Measurements from ENCODE around the gene IGF1R.

Gene IGF1R

DNA sequence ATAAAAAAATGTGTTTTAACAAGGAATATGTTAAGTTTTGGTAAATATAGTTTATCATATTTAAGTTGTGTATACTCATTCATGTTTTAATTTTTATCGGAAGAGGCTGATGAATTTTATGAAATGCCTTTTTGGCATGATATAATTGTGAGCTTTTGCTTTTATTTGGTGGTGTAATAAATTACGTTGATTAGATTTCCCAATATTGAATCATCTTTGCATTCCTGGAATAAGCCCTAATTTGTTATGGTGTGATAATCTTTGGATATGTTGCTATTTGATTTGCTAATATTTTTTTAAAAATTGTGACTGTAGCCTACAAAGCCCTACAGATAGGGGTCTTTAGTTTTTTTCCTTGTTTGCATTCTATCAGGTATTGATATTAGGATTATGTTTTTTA, 107.4 kb downstream of the IGF1R start:
- in situ Hi-C loops (cut with HindIII; ENCODE audit: low pct_ligation_motif_present, low pct_unique_long_range_greater_than_20kb, low sequenced_read_pairs) = no loop called here
- DNase-seq = no peak

DNA sequence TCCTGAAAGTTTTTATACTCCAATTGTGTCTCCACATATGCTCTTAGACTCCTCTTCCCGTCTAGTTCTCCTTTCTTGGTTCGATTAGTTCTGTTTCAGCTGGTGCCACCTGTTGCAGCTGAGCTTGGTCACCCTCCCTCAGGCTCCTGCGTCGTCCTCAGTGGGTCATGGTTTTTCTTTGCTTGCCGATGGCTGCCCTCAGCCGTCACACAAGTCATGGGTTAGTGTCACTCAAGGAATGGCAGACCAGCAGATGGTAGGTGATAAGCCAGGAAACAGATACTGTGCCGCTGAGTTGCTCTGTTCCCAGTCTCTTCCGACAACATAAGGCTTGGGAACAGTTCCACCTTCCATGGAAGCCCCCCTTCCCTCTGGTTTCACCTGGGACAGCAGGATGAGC, 109.9 kb downstream of the IGF1R start:
- no peak for DNase-seq
- in situ Hi-C loops (cut with HindIII; ENCODE audit: low pct_ligation_motif_present, low pct_unique_long_range_greater_than_20kb, low sequenced_read_pairs) = no loop called here

DNA sequence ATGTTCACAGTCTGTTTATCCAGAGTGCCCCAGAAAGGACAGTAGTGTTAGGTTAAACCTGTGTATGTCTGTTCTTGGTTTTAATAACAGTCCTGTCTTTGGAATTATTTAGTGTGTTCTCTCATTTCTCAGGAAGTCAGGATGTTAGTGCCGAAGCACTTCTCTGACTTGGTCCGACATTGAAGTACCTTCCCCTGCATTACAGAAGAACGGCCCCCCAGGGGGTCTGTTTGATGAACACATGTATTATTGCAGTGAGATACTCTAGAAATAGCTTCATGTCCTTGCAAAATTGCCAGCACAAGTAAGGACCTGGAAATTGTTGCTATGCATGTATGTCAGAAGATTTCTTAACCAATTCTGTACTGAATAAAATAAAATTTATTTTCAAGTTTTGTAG, 110.9 kb downstream of the IGF1R start:
- DNase-seq = no peak
- in situ Hi-C loops (cut with HindIII; ENCODE audit: low pct_ligation_motif_present, low pct_unique_long_range_greater_than_20kb, low sequenced_read_pairs) = no loop called here

DNA sequence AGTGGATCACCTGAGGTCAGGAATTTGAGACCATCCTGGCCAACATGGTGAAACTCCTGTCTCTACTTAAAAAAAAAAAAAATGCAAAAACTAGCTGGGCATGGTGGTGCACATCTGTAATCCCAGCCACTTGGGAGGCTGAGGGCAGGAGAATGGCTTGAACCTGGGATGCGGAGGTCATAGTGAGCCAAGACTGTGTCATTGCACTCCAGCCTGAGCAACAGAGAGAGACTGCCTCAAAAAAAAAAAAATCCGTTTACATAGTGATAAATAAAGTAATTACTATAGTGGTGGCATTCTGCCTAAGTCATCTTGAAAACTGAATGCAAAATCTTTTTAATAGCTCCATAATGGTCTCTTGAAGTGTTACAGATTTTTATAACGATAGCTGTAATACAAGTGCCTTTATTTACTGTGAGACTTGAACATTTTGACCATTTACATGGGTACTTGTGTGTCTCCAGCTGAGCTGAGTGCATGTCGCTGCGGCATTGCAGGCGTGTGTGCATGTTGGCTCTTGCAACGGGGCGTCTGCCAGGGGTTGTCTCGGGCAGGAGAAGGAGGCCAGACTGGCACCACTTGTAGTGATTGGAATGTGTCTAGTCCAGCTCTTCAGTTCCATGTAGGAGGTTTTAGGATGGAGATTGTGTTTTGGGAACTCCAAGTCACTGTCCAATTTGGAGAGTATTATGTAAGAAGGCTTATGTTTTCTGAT, 111.9 kb downstream of the IGF1R start:
- DNase-seq = no peak
- in situ Hi-C loops (cut with HindIII; ENCODE audit: low pct_ligation_motif_present, low pct_unique_long_range_greater_than_20kb, low sequenced_read_pairs) = no loop called here

DNA sequence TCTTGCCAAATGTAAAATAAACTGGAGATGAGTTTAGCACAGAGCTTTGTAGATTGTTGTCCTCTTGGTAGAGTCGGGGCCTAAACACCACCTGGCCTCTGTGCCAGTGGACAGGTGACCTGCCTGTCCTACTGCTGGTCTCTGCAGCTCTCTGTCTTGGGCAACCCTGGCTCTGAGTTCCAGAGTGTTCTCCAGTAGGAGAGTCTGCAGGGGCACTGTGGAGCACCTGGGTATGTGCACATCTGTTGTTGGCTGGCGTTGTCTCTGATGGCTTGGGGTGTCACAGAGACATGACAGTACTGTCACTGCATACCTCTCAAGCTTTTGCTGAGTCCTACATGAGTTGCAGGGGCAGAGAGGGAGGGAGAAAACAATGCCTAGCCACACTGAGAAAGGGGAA, 112.6 kb downstream of the IGF1R start:
- in situ Hi-C loops (cut with HindIII; ENCODE audit: low pct_ligation_motif_present, low pct_unique_long_range_greater_than_20kb, low sequenced_read_pairs) = no loop called here
- no peak for DNase-seq

DNA sequence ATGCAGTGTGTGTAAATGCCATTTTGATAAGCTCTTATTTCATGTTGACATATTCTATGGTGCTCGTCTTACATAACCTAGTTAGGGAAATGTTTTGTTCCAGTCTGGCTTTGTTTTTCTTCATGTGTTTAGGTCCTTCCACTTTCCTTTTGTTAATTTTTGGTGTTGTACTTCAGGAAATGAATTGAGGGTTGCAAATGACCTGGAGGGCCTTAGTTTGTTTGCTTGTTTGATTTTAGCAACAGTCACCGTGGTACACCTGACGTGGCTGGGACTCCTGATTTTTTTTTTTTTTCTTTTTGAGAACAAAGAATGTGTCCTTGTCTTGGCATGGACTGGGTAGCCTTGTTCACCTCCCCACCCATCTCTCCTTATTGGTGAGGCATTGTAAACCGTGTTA, 114.8 kb downstream of the IGF1R start:
- in situ Hi-C loops (cut with HindIII; ENCODE audit: low pct_ligation_motif_present, low pct_unique_long_range_greater_than_20kb, low sequenced_read_pairs) = no loop called here
- DNase-seq = no peak

DNA sequence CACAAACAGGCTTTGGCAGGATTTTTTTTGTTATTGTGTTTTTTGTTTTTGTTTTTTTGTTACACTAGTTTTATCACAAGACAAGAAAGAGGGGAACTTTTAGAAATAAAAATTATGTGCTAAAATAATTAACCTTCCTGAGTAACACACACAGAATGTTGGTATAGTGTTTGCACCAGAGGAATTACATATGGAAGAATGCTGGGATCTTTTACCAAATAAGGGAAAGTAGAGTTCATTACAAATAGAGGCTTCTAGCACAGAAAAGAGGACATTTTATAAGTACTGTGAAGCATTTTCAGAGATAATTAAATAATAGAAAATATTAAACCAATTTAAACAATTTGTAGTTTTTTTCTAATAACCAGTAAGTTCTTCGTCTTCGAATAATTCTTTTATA, 116.0 kb downstream of the IGF1R start:
- in situ Hi-C loops (cut with HindIII; ENCODE audit: low pct_ligation_motif_present, low pct_unique_long_range_greater_than_20kb, low sequenced_read_pairs) = no loop called here
- no peak for DNase-seq

DNA sequence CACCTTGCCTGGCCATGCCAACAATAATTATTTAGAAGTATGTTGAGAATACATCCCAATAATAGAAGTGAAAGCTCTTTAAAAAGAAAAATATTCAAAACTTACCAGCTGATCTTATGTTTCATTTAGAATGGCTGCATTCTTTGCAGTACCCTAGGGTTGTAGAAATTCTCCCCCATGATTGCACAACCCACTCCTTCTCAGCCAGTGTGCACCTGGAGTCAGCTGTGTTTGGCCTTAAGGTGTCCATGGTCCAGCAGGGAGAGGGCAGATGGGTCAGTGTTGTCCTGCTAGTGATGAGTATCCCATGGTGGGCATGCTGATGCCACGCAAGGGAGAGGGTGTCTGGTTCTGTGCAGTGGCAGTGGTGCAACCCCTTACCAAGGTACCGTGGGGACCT, 117.3 kb downstream of the IGF1R start:
- in situ Hi-C loops (cut with HindIII; ENCODE audit: low pct_ligation_motif_present, low pct_unique_long_range_greater_than_20kb, low sequenced_read_pairs) = no loop called here

DNA sequence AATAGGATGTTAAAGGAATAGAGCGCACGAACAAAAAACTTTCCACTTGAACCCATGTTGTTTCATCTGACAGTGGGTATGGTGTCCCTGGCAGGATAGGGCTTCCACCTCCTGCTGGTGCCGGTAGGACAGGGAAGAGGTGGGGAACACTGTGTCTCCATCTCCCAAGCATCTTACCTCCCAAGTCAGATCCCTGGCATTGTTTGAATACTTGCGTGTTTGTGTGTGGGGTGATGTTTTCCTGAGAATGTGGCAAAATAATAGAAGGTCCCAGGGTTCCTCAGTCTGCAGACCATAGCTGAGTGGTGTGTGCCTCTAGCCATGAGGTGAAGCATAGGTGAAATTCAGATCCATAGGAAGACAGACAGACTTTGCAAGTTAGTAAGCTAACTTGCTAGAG, 119.4 kb downstream of the IGF1R start:
- in situ Hi-C loops (cut with HindIII; ENCODE audit: low pct_ligation_motif_present, low pct_unique_long_range_greater_than_20kb, low sequenced_read_pairs) = no loop called here
- no peak for DNase-seq

More for the DNA sequence above, 117.3 kb downstream of the IGF1R start:
- DNase-seq = no peak

DNA sequence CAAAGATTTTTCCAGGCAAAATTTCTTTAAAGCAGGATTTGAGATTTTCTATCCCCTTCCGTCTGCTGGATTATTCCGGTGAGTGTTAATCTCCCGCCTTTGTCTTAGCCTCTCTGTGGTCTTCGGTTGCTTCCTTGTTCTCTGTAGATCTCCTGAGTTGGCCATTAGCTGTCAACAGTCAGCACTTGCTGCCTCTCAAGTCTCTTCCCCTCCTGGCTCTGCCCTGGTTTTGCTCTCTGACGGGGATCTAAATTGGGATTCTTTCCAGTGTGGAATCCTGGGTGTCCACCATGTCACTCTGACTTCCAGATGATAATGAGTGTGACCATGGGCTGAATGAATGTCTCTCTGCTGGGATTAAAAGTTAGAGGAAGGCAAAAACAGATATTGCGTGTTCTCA, 121.5 kb downstream of the IGF1R start:
- in situ Hi-C loops (cut with HindIII; ENCODE audit: low pct_ligation_motif_present, low pct_unique_long_range_greater_than_20kb, low sequenced_read_pairs) = no loop called here
- DNase-seq = no peak

DNA sequence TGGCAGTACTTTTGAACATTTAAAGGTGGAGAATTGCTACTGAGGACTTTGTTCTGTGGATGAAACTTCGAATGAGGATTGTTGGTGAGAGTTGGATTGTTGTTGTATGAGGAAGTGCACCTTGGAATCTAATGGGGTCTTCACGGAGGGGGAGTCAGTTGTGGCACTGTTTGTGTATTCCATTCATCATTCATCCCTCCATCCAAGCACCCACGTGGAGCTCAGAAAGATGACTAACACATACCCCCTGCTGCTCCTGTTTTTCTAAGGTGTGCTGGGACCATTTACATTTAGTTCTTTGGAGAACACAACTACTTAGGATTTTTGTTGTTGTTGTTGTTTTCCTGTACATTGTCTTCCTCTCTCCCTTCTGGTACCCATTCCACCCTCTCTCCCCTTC, 122.6 kb downstream of the IGF1R start:
- in situ Hi-C loops (cut with HindIII; ENCODE audit: low pct_ligation_motif_present, low pct_unique_long_range_greater_than_20kb, low sequenced_read_pairs) = no loop called here

DNA sequence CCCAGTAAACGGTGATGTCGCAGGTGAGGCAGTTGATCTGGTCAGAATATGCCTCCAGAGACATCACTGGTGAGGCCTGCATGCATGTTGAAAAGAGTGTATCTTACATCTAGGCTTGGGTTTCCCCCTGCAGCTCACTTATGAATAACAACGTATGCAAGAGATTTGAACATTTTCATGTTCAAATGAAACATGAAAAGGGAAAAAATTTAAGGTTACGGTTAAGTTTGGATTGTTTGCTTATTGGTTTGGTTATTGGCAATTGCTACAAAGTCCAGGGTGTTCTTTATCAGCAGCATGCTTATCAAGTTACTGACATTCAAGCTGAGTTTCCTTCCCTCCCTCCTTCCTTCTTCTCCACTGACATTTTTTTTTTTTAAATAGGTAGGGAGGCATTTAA, 123.2 kb downstream of the IGF1R start:
- in situ Hi-C loops (cut with HindIII; ENCODE audit: low pct_ligation_motif_present, low pct_unique_long_range_greater_than_20kb, low sequenced_read_pairs) = no loop called here
- no peak for DNase-seq

More for the DNA sequence above, 122.6 kb downstream of the IGF1R start:
- DNase-seq = no peak

DNA sequence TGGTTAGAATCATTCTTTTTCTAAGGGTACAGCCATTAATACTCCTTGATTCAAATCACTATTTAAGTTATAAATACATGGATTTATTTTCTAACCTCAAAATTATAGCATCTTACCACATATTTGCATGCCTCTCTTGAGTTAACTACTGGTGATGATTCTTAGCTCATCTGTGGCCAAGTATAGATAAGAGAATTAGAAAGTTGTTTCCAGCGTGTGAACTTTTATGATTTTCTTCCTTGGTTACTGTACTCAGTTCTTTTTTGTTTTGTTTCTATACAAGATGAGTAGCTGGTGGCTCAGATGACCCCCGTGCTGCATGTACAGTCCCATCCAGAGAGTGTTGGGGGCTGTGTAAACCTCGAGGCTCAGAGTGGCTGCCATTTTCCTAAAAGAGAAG, 124.6 kb downstream of the IGF1R start:
- no peak for DNase-seq
- in situ Hi-C loops (cut with HindIII; ENCODE audit: low pct_ligation_motif_present, low pct_unique_long_range_greater_than_20kb, low sequenced_read_pairs) = no loop called here

DNA sequence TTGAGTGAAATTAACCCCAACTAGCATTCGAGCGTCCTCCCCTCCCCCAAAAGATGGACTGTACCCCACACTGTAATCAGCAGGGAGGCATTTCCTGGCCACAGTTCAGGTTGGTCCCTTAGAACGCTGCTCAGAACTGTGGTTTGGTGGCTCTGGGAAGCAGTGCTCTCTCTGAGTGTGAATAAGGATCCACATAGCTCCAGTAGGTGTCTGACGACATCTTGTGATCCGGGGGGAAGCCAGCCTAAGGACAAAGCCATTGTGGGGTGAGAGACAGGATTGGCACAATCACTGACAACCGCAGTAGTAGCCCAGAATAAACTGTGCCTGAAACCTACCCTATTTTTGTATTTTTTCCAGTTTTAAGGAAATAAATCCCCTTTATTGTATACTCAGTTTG, 125.3 kb downstream of the IGF1R start:
- DNase-seq = no peak
- in situ Hi-C loops (cut with HindIII; ENCODE audit: low pct_ligation_motif_present, low pct_unique_long_range_greater_than_20kb, low sequenced_read_pairs) = no loop called here

DNA sequence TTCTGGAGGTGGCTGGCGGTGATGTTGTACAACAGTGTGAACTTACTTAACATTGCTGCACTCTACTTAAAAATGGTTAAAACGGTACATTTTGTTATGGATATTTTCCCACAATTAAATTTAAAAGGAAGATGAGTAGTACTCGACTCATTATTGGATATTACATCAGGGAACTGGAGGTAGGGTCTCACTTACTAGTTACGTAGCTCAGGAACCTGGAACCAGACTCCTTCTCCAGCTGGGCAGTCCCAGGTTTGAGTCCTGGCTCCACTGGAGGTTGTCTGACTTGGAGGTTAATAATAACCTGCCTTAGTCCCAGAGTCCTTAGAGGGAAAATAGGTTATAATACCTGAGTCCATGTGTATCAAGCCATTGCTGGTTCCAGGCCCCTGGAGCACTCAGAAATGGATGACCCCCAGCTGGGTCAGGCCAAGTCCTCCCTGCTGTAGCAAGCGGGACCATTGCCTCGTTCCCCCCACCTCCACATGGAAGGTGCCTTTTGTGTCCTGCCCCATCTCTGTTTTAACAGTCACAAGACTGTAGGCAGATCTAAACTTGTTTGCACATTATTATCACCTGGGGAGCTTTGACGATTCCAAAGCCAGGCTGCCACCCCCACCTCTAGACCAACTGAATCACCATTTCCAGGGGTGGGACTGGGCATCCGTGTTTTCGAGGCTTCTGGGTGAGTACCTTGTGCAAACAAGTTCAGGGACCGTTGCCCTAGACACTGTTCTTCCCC, 126.6 kb downstream of the IGF1R start:
- in situ Hi-C loops (cut with HindIII; ENCODE audit: low pct_ligation_motif_present, low pct_unique_long_range_greater_than_20kb, low sequenced_read_pairs) = no loop called here
- no peak for DNase-seq

DNA sequence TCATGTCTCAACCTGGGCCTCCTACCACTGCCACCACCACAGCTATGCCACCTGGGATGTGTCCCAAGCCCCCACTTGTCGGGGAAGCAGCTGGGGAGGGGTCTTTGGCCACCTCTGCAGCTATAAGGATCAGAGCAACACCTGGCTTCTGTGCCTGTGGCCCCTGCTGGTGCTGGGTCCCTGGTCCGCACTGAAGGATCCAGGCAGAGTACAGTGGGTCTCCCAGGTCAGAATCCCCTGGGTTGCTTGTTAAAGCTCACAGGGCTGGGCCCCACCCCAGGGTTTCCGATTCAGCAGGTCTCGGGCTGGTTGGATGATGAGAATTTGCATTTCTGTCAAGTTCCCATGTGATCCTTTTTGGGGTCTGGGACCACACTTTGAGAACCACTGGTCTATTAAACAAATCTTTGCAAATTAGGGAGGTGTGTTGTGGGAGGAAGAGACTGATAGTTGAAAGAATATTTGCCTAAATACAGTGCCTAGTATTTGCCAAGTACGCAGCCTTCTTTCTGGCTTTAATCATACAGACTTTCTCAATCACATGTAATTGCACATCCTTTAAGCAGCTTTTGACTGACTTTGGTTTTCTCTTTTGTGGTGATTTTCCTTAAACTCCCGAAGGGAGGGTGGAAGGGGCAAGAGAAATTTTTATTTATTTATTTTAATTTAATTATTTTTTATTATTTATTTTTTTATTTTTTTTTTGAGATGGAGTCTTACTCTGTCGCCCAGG, 127.3 kb downstream of the IGF1R start:
- no peak for DNase-seq
- in situ Hi-C loops (cut with HindIII; ENCODE audit: low pct_ligation_motif_present, low pct_unique_long_range_greater_than_20kb, low sequenced_read_pairs) = no loop called here

DNA sequence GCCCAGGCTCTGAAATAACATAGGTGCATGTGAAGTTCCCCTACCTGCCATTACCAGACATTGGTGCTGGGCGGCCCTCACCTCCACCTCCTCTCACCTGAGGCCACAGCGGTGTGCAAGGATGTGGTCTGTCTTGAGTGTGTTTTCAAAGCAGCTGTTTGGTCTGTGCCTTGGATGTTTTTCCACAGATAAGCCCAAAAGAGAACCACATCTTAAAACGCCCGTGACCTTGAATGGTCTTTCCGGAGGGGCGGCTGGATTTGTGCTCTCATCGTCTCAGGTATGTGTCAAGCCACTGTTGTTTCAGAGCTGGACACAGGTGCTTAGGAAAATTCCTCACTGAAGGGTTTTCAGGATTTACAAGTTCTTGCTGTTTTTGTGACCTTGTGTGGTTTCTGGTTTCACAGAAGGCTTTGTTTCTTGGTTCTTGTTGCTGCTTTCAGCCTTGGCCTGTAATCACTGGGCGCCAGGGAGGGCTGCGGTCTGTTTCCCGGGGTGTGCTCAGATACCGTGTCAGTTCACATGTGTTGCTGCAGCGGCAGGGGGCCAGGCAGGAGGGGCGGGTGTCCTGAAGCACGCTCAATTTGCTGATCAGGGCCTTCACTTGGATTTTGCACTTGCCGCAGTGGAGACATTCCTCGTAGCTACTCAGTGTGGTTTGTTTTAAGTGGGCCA, 128.4 kb downstream of the IGF1R start:
- in situ Hi-C loops (cut with HindIII; ENCODE audit: low pct_ligation_motif_present, low pct_unique_long_range_greater_than_20kb, low sequenced_read_pairs) = no loop called here
- peak; percentile 88 for DNase-seq

DNA sequence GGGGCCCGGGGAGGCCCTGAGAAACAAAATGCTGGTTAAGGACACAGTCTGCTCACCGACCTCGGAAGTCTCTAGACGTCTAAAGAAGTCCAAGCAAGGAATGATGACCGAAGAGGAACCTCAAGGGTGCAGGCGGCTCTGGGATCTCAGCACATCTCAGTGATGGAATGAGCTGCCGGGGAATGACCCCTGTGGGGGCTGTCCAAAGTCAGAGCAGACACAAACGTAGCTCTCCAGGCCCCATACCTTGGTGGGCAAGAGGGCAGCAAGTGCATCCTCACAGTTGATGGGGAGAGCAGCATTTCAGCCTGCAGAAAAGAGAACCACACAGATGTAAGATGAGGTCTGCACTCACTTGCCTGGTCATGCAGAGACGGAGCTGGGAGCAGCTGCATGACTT, 129.1 kb downstream of the IGF1R start:
- no peak for DNase-seq
- in situ Hi-C loops (cut with HindIII; ENCODE audit: low pct_ligation_motif_present, low pct_unique_long_range_greater_than_20kb, low sequenced_read_pairs) = no loop called here

DNA sequence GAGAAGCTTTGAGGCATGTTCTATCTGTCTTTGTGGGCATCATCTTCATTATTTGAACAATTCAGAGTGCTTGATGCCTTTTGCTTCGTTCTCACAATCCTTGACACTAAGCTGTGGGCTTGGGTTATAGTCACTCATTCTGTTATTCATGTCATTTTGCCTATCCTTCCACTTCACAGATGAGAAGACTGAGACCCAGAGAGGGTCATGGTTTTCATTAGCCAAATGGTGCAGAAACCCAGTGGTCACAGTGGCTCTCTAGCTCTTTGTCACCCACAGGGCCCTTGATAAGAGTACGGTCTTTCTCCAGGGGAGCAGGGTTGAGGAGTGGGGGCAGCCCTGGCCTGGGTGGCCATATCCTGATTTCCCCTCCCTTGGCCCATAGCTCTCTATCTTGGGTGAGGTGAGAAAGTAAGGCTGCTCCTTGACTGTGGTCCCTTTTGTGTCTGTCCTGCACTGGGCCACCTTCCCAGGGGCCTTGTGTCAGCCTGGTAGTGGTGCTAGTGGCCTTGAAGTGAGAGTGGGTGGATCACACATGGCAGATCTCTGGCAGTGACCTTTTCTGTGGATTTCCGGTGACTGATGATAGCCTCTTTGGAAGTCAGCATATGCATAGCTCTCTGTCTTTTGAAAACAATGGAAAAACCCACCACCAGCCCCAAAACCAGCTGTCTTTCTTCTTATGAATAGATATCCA, 130.1 kb downstream of the IGF1R start:
- no peak for DNase-seq
- in situ Hi-C loops (cut with HindIII; ENCODE audit: low pct_ligation_motif_present, low pct_unique_long_range_greater_than_20kb, low sequenced_read_pairs) = no loop called here
